GM23338 (cell line): ENCODE measurements around the gene SPA17. TPM values are rescaled to one million over a fixed set of nuclear protein-coding genes. Genes with fewer than 3 reads are reported as not detected.
A peak's percentile ranks its signal among the peaks of the same experiment; 100 is the strongest.

Source experiments
- ATAC-seq: fragments of 200-7000 bp; cut with Tn5 transposase; 3 replicates; pipeline ENCODE4 v1.9.1; 2020
- DNase-seq: peaks from one replicate; pipeline ENCODE4 v3.0.0-alpha.2; 2015; ENCODE audit warnings: low spot score
- H2AFZ ChIP-seq: fragments of 200-600 bp; sonication (generic); 2 replicates; pipeline ENCODE4 v1.8.0; 2016; ENCODE audit warnings: antibody characterized with exemption, mild to moderate bottlenecking, moderate library complexity
- H3F3A ChIP-seq: fragments of 200-600 bp; sonication (generic); replicated peaks from 2 replicates; pipeline ENCODE4 v1.8.0; 2017; ENCODE audit warnings: antibody characterized with exemption, mixed run types, low read depth
- H3K27ac ChIP-seq: fragments of 200-600 bp; sonication (generic); 2 replicates; pipeline ENCODE4 v1.6.1; 2016; ENCODE audit warnings: low read depth
- H3K27me3 ChIP-seq: fragments of 200-600 bp; sonication (generic); 2 replicates; pipeline ENCODE4 v1.8.0; 2016; ENCODE audit warnings: mild to moderate bottlenecking, mixed run types, moderate library complexity; ENCODE audit not compliant: insufficient read depth
- H3K36me3 ChIP-seq: fragments of 200-600 bp; sonication (generic); 2 replicates; pipeline ENCODE4 v1.8.0; 2016; ENCODE audit warnings: mild to moderate bottlenecking; ENCODE audit not compliant: insufficient read depth
- H3K4me1 ChIP-seq: fragments of 200-600 bp; sonication (generic); 2 replicates; pipeline ENCODE4 v1.8.0; 2016; ENCODE audit warnings: mild to moderate bottlenecking, moderate library complexity; ENCODE audit not compliant: insufficient read depth
- H3K4me2 ChIP-seq: fragments of 200-600 bp; sonication (generic); 2 replicates; pipeline ENCODE4 v1.7.1; 2017; ENCODE audit warnings: mixed run types
- H3K4me3 ChIP-seq: fragments of 200-600 bp; sonication (generic); 2 replicates; pipeline ENCODE4 v1.6.1; 2016; ENCODE audit warnings: mixed run types
- H3K79me2 ChIP-seq: fragments of 200-600 bp; sonication (generic); replicated peaks from 2 replicates; pipeline ENCODE4 v1.8.0; 2017; ENCODE audit warnings: mild to moderate bottlenecking; ENCODE audit not compliant: insufficient read depth
- H3K9me2 ChIP-seq: fragments of 200-600 bp; sonication (generic); 2 replicates; pipeline ENCODE4 v1.8.0; 2017; ENCODE audit not compliant: insufficient read depth
- H4K20me1 ChIP-seq: fragments of 200-600 bp; sonication (generic); replicated peaks from 2 replicates; pipeline ENCODE4 v1.8.0; 2017; ENCODE audit warnings: mild to moderate bottlenecking; ENCODE audit not compliant: insufficient read depth
- H3K27ac Mint-ChIP-seq: 2 replicates; pipeline ENCODE4 v1.8.0; 2020; ENCODE audit warnings: inconsistent platforms, mild to moderate bottlenecking, moderate library complexity, mixed read lengths
- H3K27me3 Mint-ChIP-seq: 3 replicates; pipeline ENCODE4 v1.8.0; 2022; ENCODE audit warnings: low read depth, mild to moderate bottlenecking, moderate library complexity, mixed read lengths, inconsistent platforms; ENCODE audit not compliant: insufficient read depth, poor library complexity
- H3K36me3 Mint-ChIP-seq: 3 replicates; pipeline ENCODE4 v1.8.0; 2021; ENCODE audit warnings: low read depth, mild to moderate bottlenecking, inconsistent platforms, moderate library complexity, mixed read lengths
- H3K4me1 Mint-ChIP-seq: 3 replicates; pipeline ENCODE4 v1.8.0; 2020; ENCODE audit warnings: mild to moderate bottlenecking, inconsistent platforms, mixed read lengths
- H3K4me3 Mint-ChIP-seq: 3 replicates; pipeline ENCODE4 v1.8.0; 2021; ENCODE audit warnings: moderate library complexity, mild to moderate bottlenecking, inconsistent platforms, mixed read lengths
- H3K9me3 Mint-ChIP-seq: 3 replicates; pipeline ENCODE4 v1.8.0; 2020; ENCODE audit warnings: moderate library complexity, mild to moderate bottlenecking, inconsistent platforms, mixed read lengths
- CREB1 ChIP-seq: fragments of 250-450 bp; sonication (Bioruptor Pico); IDR thresholded peaks from 2 replicates; pipeline ENCODE4 v1.5.0; 2020; ENCODE audit warnings: low read depth, mild to moderate bottlenecking, moderate library complexity
- EZH2 ChIP-seq: fragments of 200-600 bp; sonication (generic); IDR thresholded peaks from one replicate; pipeline ENCODE4 v1.8.0; 2017; ENCODE audit warnings: antibody characterized with exemption, mild to moderate bottlenecking, low read depth; ENCODE audit not compliant: unreplicated experiment
- EZH2phosphoT487 ChIP-seq: fragments of 200-600 bp; sonication (generic); IDR thresholded peaks from one replicate; pipeline ENCODE4 v1.8.1; 2018; ENCODE audit warnings: antibody characterized with exemption; ENCODE audit not compliant: unreplicated experiment
- JUNB ChIP-seq: IDR thresholded peaks from one replicate; pipeline ENCODE4 v1.6.1; 2016; ENCODE audit warnings: antibody characterized with exemption; ENCODE audit not compliant: unreplicated experiment
- POLR2AphosphoS5 ChIP-seq: IDR thresholded peaks from 2 replicates; pipeline ENCODE4 v1.6.1; 2016; ENCODE audit warnings: antibody characterized with exemption, low read depth
- STAT1 ChIP-seq: IDR thresholded peaks from one replicate; pipeline ENCODE4 v1.6.1; 2016; ENCODE audit warnings: antibody characterized with exemption; ENCODE audit not compliant: unreplicated experiment
- ZNF114 ChIP-seq: fragments of 250-450 bp; sonication (Bioruptor Pico); IDR thresholded peaks from 2 replicates; pipeline ENCODE4 v1.5.0; 2020; ENCODE audit warnings: mild to moderate bottlenecking, moderate library complexity
- ZNF331 ChIP-seq: fragments of 250-450 bp; sonication (Bioruptor Pico); IDR thresholded peaks from 2 replicates; pipeline ENCODE4 v1.5.0; 2020; ENCODE audit warnings: low read depth, mild to moderate bottlenecking, moderate library complexity
- polyA plus RNA-seq: library from polyadenylated mRNA; unstranded; fragments of >200 nt; fragmentation: Nextera tagmentation; extraction: Ambion mirVana; gene quantifications from 2 replicates; pipeline ENCODE4 v1.2.1, GENCODE V29; 2016
- total RNA-seq: library from RNA; depleted of rRNA; stranded (reverse); fragments of >200 nt; shearing (Covaris generic); gene quantifications from 2 replicates; pipeline ENCODE4 v1.2.3, GENCODE V29; 2014
- TF ChIP-seq, protein P1 (sequence below): IDR thresholded peaks from one replicate; pipeline ENCODE4 v1.6.1; 2018; ENCODE audit warnings: antibody characterized with exemption; ENCODE audit not compliant: unreplicated experiment
- TF ChIP-seq, protein P2 (sequence below): fragments of 250-450 bp; sonication (Bioruptor Pico); IDR thresholded peaks from 2 replicates; pipeline ENCODE4 v1.5.0; 2020; ENCODE audit warnings: mild to moderate bottlenecking, moderate library complexity

Gene SPA17
- total and polyA plus RNA-seq, 2 experiments from 2014 or later = 3.2 to 14.9 TPM

DNA sequence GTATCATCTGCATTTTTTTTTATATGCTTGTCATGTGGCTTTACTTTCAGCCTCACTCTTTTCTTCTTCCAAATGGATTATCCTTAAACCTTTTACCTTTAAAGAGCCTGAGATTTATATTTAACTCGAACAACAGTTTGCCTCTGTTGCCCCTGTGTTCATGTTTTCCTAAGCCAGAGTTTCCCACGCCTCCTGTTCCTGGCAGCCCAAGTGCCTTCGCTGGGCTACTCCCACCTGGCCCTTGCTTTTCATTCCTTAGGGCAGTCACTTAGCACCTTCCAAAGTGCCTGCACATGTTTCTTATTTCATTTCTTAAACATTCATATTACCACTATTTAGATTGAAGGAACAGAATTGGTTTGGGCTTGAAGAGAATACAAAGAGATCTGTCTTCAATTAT lies 37.8 kb upstream of the SPA17 start (continued):
- TF ChIP-seq ZNF331 = no peak
- TF ChIP-seq, protein P1, sequence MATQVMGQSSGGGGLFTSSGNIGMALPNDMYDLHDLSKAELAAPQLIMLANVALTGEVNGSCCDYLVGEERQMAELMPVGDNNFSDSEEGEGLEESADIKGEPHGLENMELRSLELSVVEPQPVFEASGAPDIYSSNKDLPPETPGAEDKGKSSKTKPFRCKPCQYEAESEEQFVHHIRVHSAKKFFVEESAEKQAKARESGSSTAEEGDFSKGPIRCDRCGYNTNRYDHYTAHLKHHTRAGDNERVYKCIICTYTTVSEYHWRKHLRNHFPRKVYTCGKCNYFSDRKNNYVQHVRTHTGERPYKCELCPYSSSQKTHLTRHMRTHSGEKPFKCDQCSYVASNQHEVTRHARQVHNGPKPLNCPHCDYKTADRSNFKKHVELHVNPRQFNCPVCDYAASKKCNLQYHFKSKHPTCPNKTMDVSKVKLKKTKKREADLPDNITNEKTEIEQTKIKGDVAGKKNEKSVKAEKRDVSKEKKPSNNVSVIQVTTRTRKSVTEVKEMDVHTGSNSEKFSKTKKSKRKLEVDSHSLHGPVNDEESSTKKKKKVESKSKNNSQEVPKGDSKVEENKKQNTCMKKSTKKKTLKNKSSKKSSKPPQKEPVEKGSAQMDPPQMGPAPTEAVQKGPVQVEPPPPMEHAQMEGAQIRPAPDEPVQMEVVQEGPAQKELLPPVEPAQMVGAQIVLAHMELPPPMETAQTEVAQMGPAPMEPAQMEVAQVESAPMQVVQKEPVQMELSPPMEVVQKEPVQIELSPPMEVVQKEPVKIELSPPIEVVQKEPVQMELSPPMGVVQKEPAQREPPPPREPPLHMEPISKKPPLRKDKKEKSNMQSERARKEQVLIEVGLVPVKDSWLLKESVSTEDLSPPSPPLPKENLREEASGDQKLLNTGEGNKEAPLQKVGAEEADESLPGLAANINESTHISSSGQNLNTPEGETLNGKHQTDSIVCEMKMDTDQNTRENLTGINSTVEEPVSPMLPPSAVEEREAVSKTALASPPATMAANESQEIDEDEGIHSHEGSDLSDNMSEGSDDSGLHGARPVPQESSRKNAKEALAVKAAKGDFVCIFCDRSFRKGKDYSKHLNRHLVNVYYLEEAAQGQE = no peak
- no peak for TF ChIP-seq ZNF114 (CRISPR knock-in tag)

DNA sequence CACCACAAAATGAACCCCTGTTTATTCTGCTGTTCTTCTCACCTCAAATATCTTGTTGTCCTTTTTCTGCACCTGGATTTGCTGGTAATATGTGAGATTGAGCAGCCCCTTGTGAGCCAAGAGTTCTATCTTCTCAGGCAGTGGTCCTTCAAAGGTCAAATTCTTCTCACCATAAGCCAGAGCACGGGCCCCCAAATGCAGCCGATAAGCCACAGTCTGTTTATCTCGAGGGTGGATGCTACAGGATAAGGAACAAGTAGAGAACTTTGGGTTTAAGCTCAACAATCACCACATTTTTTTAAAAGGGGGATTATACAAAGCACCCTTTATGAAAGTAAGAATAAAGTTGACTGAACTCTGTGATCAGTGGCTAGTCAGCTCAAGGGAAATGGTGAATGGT lies 35.2 kb upstream of the SPA17 start:
- Histone ChIP-seq H3K4me2 (peak overlapping the region; percentile 42; the same call in 1 of the 2 replicates), H3K79me2 (no peaks in the 10 kb centered on the region), H3K4me1 (no peaks in the 10 kb centered on the region), H4K20me1 (no peaks in the 10 kb centered on the region; the same call in none of the 2 replicates), H3K4me3 (no peak overlapping the region), H2AFZ (no peak overlapping the region), H3K27ac (no peak overlapping the region), H3K27me3 (no peaks in the 10 kb centered on the region), H3F3A (no peaks in the 10 kb centered on the region), H3K36me3 (no peaks in the 10 kb centered on the region; the same call in 1 of the 2 replicates), H3K9me2 (peaks cover 11% of the 10 kb centered on the region; the same call in 1 of the 2 replicates)
- peaks cover 6% of the 10 kb centered on the region; the same call in 2 of the 3 replicates for H3K4me1 Mint-ChIP-seq
- DNase-seq (no peak), ATAC-seq (no peak)
- H3K4me3 Mint-ChIP-seq = no peak overlapping the region
- peaks cover 6% of the 10 kb centered on the region; the same call in 1 of the 3 replicates for H3K9me3 Mint-ChIP-seq
- peaks cover 6% of the 10 kb centered on the region for H3K27me3 Mint-ChIP-seq
- peaks cover 26% of the 10 kb centered on the region; the same call in 2 of the 3 replicates for H3K36me3 Mint-ChIP-seq
- H3K27ac Mint-ChIP-seq = no peak overlapping the region
- no peak for TF ChIP-seq EZH2phosphoT487
- TF ChIP-seq EZH2 = no peak
- TF ChIP-seq CREB1 = no peak
- no peak for TF ChIP-seq STAT1
- no peak for TF ChIP-seq ZNF331
- TF ChIP-seq, protein P1 = no peak
- TF ChIP-seq, protein P2, sequence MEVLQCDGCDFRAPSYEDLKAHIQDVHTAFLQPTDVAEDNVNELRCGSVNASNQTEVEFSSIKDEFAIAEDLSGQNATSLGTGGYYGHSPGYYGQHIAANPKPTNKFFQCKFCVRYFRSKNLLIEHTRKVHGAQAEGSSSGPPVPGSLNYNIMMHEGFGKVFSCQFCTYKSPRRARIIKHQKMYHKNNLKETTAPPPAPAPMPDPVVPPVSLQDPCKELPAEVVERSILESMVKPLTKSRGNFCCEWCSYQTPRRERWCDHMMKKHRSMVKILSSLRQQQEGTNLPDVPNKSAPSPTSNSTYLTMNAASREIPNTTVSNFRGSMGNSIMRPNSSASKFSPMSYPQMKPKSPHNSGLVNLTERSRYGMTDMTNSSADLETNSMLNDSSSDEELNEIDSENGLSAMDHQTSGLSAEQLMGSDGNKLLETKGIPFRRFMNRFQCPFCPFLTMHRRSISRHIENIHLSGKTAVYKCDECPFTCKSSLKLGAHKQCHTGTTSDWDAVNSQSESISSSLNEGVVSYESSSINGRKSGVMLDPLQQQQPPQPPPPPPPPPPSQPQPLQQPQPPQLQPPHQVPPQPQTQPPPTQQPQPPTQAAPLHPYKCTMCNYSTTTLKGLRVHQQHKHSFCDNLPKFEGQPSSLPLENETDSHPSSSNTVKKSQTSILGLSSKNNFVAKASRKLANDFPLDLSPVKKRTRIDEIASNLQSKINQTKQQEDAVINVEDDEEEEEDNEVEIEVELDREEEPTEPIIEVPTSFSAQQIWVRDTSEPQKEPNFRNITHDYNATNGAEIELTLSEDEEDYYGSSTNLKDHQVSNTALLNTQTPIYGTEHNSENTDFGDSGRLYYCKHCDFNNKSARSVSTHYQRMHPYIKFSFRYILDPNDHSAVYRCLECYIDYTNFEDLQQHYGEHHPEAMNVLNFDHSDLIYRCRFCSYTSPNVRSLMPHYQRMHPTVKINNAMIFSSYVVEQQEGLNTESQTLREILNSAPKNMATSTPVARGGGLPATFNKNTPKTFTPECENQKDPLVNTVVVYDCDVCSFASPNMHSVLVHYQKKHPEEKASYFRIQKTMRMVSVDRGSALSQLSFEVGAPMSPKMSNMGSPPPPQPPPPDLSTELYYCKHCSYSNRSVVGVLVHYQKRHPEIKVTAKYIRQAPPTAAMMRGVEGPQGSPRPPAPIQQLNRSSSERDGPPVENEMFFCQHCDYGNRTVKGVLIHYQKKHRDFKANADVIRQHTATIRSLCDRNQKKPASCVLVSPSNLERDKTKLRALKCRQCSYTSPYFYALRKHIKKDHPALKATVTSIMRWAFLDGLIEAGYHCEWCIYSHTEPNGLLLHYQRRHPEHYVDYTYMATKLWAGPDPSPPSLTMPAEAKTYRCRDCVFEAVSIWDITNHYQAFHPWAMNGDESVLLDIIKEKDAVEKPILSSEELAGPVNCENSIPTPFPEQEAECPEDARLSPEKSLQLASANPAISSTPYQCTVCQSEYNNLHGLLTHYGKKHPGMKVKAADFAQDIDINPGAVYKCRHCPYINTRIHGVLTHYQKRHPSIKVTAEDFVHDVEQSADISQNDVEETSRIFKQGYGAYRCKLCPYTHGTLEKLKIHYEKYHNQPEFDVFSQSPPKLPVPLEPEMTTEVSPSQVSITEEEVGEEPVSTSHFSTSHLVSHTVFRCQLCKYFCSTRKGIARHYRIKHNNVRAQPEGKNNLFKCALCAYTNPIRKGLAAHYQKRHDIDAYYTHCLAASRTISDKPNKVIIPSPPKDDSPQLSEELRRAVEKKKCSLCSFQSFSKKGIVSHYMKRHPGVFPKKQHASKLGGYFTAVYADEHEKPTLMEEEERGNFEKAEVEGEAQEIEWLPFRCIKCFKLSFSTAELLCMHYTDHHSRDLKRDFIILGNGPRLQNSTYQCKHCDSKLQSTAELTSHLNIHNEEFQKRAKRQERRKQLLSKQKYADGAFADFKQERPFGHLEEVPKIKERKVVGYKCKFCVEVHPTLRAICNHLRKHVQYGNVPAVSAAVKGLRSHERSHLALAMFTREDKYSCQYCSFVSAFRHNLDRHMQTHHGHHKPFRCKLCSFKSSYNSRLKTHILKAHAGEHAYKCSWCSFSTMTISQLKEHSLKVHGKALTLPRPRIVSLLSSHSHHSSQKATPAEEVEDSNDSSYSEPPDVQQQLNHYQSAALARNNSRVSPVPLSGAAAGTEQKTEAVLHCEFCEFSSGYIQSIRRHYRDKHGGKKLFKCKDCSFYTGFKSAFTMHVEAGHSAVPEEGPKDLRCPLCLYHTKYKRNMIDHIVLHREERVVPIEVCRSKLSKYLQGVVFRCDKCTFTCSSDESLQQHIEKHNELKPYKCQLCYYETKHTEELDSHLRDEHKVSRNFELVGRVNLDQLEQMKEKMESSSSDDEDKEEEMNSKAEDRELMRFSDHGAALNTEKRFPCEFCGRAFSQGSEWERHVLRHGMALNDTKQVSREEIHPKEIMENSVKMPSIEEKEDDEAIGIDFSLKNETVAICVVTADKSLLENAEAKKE = no peak
- TF ChIP-seq POLR2AphosphoS5 = no peak
- TF ChIP-seq JUNB = no peak
